Neutrophil (primary cell): Measurements from ENCODE around the gene SLC25A26.
"Not testable (repeated sequence)": the region's sequence is repeated elsewhere in the genome, so short reads cannot be mapped to it uniquely, and the experiment has no call there.

ENCODE experiments used
- H3K27ac ChIP-seq: fragments of 200-600 bp; sonication (generic); 2 replicates; pipeline ENCODE4 v1.5.1; 2016; ENCODE audit warnings: mild to moderate bottlenecking, moderate library complexity
- H3K27me3 ChIP-seq: fragments of 200-600 bp; sonication (generic); 2 replicates; pipeline ENCODE4 v1.6.0; 2016; ENCODE audit warnings: mild to moderate bottlenecking
- H3K36me3 ChIP-seq: fragments of 200-600 bp; sonication (generic); 2 replicates; pipeline ENCODE4 v1.5.1; 2017
- H3K4me1 ChIP-seq, 2 experiments: fragments of 200-600 bp in 1 of 2; sonication (generic) in 1 of 2; 1 replicate in 1 of 2; 2 replicates in 1 of 2; pipeline versions ENCODE4 v1.5.1 to v1.6.1; 2013 to 2016; ENCODE audit warnings: low read depth in 1 of 2, low read length in 1 of 2, mild to moderate bottlenecking in 1 of 2, moderate library complexity in 1 of 2; ENCODE audit not compliant: control insufficient read depth in 1 of 2, insufficient read depth in 1 of 2
- H3K4me3 ChIP-seq, 2 experiments: fragments of 200-600 bp in 1 of 2; sonication (generic) in 1 of 2; 1 replicate in 1 of 2; 2 replicates in 1 of 2; pipeline ENCODE4 v1.5.1; 2013 to 2016; ENCODE audit warnings: low read depth in 1 of 2, low read length in 1 of 2, mild to moderate bottlenecking in 1 of 2, moderate library complexity in 1 of 2
- H3K9me3 ChIP-seq: fragments of 200-600 bp; sonication (generic); 2 replicates; pipeline ENCODE4 v1.5.1; 2016
- TF ChIP-seq, protein P1 (sequence below): fragments of 200-600 bp; sonication (generic); IDR thresholded peaks from 2 replicates; pipeline ENCODE4 v1.5.1; 2016; ENCODE audit warnings: antibody characterized with exemption

SLC25A26 gene

DNA sequence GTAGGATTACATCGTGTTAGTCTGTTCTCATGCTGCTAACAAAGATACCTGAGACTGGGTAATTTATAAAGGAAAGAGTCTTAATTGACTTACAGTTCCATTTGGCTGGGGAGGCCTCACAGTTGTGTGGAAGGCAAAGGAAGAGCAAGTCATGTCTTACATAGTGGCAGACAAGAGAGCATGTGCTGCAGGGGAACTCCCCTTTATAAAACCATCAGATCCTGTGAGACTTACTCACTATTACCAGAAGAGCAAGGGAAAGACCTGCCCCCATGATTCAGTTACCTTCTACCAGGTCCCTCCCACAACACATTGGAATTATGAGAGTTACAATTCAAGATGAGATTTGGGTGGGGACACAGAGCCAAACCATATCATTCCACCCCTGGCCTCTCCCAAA, 3.4 kb downstream of the SLC25A26 start:
- peaks cover 11% of the 10 kb centered on the region for H3K27me3 ChIP-seq
- H3K9me3 ChIP-seq, result no peaks in the 10 kb centered on the region
- TF ChIP-seq, protein P1, sequence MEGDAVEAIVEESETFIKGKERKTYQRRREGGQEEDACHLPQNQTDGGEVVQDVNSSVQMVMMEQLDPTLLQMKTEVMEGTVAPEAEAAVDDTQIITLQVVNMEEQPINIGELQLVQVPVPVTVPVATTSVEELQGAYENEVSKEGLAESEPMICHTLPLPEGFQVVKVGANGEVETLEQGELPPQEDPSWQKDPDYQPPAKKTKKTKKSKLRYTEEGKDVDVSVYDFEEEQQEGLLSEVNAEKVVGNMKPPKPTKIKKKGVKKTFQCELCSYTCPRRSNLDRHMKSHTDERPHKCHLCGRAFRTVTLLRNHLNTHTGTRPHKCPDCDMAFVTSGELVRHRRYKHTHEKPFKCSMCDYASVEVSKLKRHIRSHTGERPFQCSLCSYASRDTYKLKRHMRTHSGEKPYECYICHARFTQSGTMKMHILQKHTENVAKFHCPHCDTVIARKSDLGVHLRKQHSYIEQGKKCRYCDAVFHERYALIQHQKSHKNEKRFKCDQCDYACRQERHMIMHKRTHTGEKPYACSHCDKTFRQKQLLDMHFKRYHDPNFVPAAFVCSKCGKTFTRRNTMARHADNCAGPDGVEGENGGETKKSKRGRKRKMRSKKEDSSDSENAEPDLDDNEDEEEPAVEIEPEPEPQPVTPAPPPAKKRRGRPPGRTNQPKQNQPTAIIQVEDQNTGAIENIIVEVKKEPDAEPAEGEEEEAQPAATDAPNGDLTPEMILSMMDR, result no peak
- no peaks in the 10 kb centered on the region for H3K36me3 ChIP-seq
- H3K4me3 ChIP-seq, result no peak overlapping the region
- peaks cover 6 to 12% of the 10 kb centered on the region in 2 experiments for H3K4me1 ChIP-seq
- H3K27ac ChIP-seq, result no peak overlapping the region

DNA sequence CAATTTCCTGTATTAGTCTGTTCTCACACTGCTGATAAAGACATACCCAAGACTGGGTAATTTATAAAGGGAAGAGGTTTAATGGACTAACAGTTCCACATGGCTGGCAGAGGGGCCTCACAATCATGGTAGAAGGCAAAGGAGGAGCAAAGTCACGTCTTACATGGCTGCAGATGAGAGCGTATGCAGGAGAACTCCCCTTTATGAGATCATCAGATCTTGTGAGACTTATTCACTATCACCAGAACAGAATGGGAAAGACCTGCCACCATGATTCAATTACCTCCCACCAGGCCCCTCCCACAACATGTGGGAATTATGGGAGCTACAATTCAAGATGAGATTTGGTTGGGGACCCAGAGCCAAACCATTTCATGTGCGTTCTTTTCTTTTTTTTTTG, 5.3 kb downstream of the SLC25A26 start:
- not testable (repeated sequence) for H3K4me3 ChIP-seq, H3K27me3 ChIP-seq, H3K4me1 ChIP-seq, H3K27ac ChIP-seq, H3K9me3 ChIP-seq, H3K36me3 ChIP-seq

DNA sequence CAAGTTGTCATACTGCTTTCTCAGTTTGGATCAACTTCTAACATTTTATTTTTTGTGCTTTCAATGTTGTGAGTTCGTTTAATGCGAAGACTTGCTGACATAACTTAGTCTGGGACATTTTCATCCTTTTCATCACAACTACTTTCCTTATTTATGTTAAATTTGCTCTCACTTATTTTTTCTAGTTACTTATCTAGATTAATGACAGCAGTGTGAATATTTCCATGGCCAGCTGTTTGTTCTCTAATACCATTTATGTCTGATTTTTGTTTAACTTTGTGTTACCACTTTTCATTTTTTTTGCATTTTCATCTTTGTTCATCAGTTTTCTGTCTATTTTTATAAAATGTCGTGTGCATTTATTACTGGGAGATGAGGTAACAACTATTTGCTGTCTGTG, 6.2 kb downstream of the SLC25A26 start:
- Histone ChIP-seq H3K36me3 (no peaks in the 10 kb centered on the region), H3K4me3 (no peak overlapping the region), H3K9me3 (no peaks in the 10 kb centered on the region), H3K4me1 (no peaks in the 10 kb centered on the region), H3K27me3 (no peaks in the 10 kb centered on the region), H3K27ac (no peak overlapping the region)
- TF ChIP-seq, protein P1, result no peak

DNA sequence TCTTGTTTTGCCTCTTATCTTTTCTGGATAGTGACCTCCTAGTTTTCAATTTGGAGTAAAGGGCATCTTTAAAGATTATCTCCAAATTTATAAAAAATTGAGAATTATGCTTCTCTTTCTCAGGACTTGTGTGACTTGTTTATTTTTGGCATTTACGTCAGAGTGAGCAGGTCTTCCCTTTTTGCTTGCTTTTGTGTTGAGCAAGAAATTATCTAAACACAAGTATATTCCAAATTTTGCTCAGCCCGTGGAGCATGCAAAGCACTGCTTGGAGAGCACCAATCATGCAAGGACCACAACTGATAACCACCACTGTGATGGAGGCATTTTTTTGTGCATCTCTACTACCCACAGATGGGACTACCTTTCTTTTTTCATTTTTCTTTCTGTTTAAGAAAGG, 7.1 kb downstream of the SLC25A26 start:
- Histone ChIP-seq H3K27me3 (no peaks in the 10 kb centered on the region), H3K9me3 (no peaks in the 10 kb centered on the region), H3K4me1 (no peaks in the 10 kb centered on the region), H3K27ac (no peak overlapping the region), H3K4me3 (no peak overlapping the region), H3K36me3 (no peaks in the 10 kb centered on the region)
- TF ChIP-seq, protein P1, result no peak

DNA sequence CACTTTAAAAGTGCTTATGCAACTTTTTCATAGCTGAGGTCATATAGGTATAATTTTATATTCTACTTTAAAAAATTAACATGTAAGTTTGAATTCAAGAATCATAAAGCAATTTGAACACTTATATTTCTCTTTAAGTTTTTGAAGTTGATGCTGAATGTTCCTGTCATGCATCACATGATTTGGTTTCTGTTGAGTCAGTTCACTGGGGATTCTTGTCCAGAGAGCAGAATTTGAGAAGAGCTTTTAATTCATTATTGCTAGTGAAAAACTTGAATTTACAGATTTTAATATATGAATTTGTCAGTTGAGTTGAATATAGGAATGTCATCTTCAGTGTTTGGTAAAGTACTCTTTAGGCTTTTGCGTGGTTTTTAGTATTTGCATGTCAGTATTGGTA, 7.9 kb downstream of the SLC25A26 start:
- Histone ChIP-seq H3K9me3 (no peaks in the 10 kb centered on the region), H3K4me3 (no peak overlapping the region), H3K4me1 (no peaks in the 10 kb centered on the region), H3K36me3 (no peaks in the 10 kb centered on the region), H3K27ac (no peak overlapping the region), H3K27me3 (no peaks in the 10 kb centered on the region)
- TF ChIP-seq, protein P1, result no peak

DNA sequence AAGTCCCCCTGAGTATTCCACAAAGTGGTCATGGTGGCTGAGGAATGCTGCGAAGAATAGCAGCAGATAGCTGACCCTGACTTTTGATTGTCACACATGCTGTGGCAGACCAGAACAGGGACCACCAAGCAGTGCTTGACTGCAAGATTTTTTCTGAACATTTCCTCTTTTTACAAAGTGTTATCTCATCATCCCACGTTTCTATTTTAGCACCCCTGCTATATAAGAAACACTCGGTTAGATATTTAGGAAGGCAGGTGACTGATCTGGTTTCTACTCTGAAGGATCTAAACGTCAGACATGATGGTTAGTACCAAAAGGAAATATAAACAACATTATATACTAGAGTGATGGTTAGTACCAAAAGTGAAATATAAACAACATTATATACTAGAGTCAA, 9.1 kb downstream of the SLC25A26 start:
- no peaks in the 10 kb centered on the region for H3K4me1 ChIP-seq
- no peak overlapping the region for H3K4me3 ChIP-seq
- H3K9me3 ChIP-seq, result no peaks in the 10 kb centered on the region
- no peaks in the 10 kb centered on the region for H3K27me3 ChIP-seq
- H3K36me3 ChIP-seq, result no peaks in the 10 kb centered on the region
- no peak overlapping the region for H3K27ac ChIP-seq
- TF ChIP-seq, protein P1, result no peak
